Esophagus squamous epithelium (tissue), 4 donors: Measurements from ENCODE around the gene ATXN1.

Experiments
- CTCF ChIP-seq, 6 experiments: fragments of 450-650 bp in 4 of 6; fragments of 200-600 bp in 2 of 6; sonication (generic) in 2 of 6; IDR thresholded peaks; one replicate each; pipeline ENCODE4 v1.5.1; 2016 to 2019; ENCODE audit warnings: antibody characterized with exemption in 6 of 6, mild to moderate bottlenecking in 4 of 6, moderate library complexity in 4 of 6
- POLR2A ChIP-seq, 4 donors: fragments of 450-650 bp; IDR thresholded peaks; one replicate each; pipeline ENCODE4 v1.6.1; 2017; ENCODE audit warnings: antibody characterized with exemption in 4 of 4, mild to moderate bottlenecking in 4 of 4, moderate library complexity in 3 of 4

- no peak for TF ChIP-seq POLR2A (IDR thresholded peaks at IDR 0.05)
- no peak for TF ChIP-seq CTCF (IDR thresholded peaks at IDR 0.05)
Measured at GRCh38 chr6:16647422-16647821, 113.8 kb downstream of the ATXN1 start.
